Left kidney (tissue), 8 donors: ENCODE data around the gene PTMA. TPM values are rescaled to one million over a fixed set of nuclear protein-coding genes. Genes with fewer than 3 reads are reported as not detected.
"Not testable (repeated sequence)": the region's sequence is repeated elsewhere in the genome, so short reads cannot be mapped to it uniquely, and the experiment has no call there.

Experiments used
- DNase-seq: peaks from one replicate; pipeline ENCODE4 v3.0.0-alpha.2; 2013
- long read RNA-seq, 8 donors: transcript quantifications; one replicate each; lab custom pipeline, GENCODE V29; 2026
- polyA plus RNA-seq: library from polyadenylated mRNA; unstranded; fragments of 120-200 nt; gene quantifications from one replicate; pipeline ENCODE4 v1.2.1, GENCODE V29; 2013; ENCODE audit not compliant: insufficient read length

Gene PTMA
- 1,955 TPM for polyA plus RNA-seq
- long read RNA-seq, donor 1, transcript PTMA-201 (5 exons, 1,212 nt) = minor isoform, 138 of 1,772 reads
- long read RNA-seq, donor 1, transcript PTMA-211 (4 exons, 621 nt) = minor isoform, 27 of 1,772 reads
- long read RNA-seq, donor 1, transcript PTMA-202 (5 exons, 1,221 nt) = major isoform, 1,037 of 1,772 reads
- long read RNA-seq, donor 1, partial matches to known transcripts = 445 of 1,772 reads
- long read RNA-seq, donor 1, other reads (novel, unspliced or antisense) = 122 of 1,772 reads
- long read RNA-seq, donor 2, transcript PTMA-211 (4 exons, 621 nt) = minor isoform, 17 of 1,501 reads
- long read RNA-seq, donor 2, transcript PTMA-202 (5 exons, 1,221 nt) = major isoform, 851 of 1,501 reads
- long read RNA-seq, donor 2, transcript PTMA-201 (5 exons, 1,212 nt) = minor isoform, 110 of 1,501 reads
- long read RNA-seq, donor 2, partial matches to known transcripts = 425 of 1,501 reads
- long read RNA-seq, donor 2, other reads (novel, unspliced or antisense) = 96 of 1,501 reads
- long read RNA-seq, donor 3, transcript PTMA-211 (4 exons, 621 nt) = minor isoform, 5 of 901 reads
- long read RNA-seq, donor 3, transcript PTMA-201 (5 exons, 1,212 nt) = minor isoform, 60 of 901 reads
- long read RNA-seq, donor 3, transcript PTMA-202 (5 exons, 1,221 nt) = major isoform, 606 of 901 reads
- long read RNA-seq, donor 3, partial matches to known transcripts = 182 of 901 reads
- long read RNA-seq, donor 3, other reads (novel, unspliced or antisense) = 47 of 901 reads
- long read RNA-seq, donor 4, transcript PTMA-201 (5 exons, 1,212 nt) = minor isoform, 15 of 276 reads
- long read RNA-seq, donor 4, transcript PTMA-211 (4 exons, 621 nt) = minor isoform, 9 of 276 reads
- long read RNA-seq, donor 4, transcript PTMA-202 (5 exons, 1,221 nt) = major isoform, 133 of 276 reads
- long read RNA-seq, donor 4, partial matches to known transcripts = 108 of 276 reads
- long read RNA-seq, donor 4, other reads (novel, unspliced or antisense) = 11 of 276 reads
- long read RNA-seq, donor 5, transcript PTMA-202 (5 exons, 1,221 nt) = major isoform, 1,182 of 1,703 reads
- long read RNA-seq, donor 5, transcript PTMA-201 (5 exons, 1,212 nt) = minor isoform, 122 of 1,703 reads
- long read RNA-seq, donor 5, transcript PTMA-212 (4 exons, 1,635 nt) = minor isoform, 5 of 1,703 reads
- long read RNA-seq, donor 5, transcript PTMA-211 (4 exons, 621 nt) = minor isoform, 16 of 1,703 reads
- long read RNA-seq, donor 5, partial matches to known transcripts = 258 of 1,703 reads
- long read RNA-seq, donor 5, other reads (novel, unspliced or antisense) = 119 of 1,703 reads
- long read RNA-seq, donor 6, transcript PTMA-202 (5 exons, 1,221 nt) = major isoform, 1,099 of 1,859 reads
- long read RNA-seq, donor 6, transcript PTMA-201 (5 exons, 1,212 nt) = minor isoform, 125 of 1,859 reads
- long read RNA-seq, donor 6, transcript PTMA-211 (4 exons, 621 nt) = minor isoform, 24 of 1,859 reads
- long read RNA-seq, donor 6, partial matches to known transcripts = 461 of 1,859 reads
- long read RNA-seq, donor 6, other reads (novel, unspliced or antisense) = 148 of 1,859 reads
- long read RNA-seq, donor 7, transcript PTMA-202 (5 exons, 1,221 nt) = major isoform, 1,333 of 2,535 reads
- long read RNA-seq, donor 7, transcript PTMA-211 (4 exons, 621 nt) = minor isoform, 42 of 2,535 reads
- long read RNA-seq, donor 7, transcript PTMA-201 (5 exons, 1,212 nt) = minor isoform, 168 of 2,535 reads
- long read RNA-seq, donor 7, partial matches to known transcripts = 833 of 2,535 reads
- long read RNA-seq, donor 7, other reads (novel, unspliced or antisense) = 154 of 2,535 reads
- long read RNA-seq, donor 8, transcript PTMA-201 (5 exons, 1,212 nt) = minor isoform, 41 of 612 reads
- long read RNA-seq, donor 8, transcript PTMA-202 (5 exons, 1,221 nt) = major isoform, 385 of 612 reads
- long read RNA-seq, donor 8, partial matches to known transcripts = 143 of 612 reads
- long read RNA-seq, donor 8, other reads (novel, unspliced or antisense) = 39 of 612 reads

DNA sequence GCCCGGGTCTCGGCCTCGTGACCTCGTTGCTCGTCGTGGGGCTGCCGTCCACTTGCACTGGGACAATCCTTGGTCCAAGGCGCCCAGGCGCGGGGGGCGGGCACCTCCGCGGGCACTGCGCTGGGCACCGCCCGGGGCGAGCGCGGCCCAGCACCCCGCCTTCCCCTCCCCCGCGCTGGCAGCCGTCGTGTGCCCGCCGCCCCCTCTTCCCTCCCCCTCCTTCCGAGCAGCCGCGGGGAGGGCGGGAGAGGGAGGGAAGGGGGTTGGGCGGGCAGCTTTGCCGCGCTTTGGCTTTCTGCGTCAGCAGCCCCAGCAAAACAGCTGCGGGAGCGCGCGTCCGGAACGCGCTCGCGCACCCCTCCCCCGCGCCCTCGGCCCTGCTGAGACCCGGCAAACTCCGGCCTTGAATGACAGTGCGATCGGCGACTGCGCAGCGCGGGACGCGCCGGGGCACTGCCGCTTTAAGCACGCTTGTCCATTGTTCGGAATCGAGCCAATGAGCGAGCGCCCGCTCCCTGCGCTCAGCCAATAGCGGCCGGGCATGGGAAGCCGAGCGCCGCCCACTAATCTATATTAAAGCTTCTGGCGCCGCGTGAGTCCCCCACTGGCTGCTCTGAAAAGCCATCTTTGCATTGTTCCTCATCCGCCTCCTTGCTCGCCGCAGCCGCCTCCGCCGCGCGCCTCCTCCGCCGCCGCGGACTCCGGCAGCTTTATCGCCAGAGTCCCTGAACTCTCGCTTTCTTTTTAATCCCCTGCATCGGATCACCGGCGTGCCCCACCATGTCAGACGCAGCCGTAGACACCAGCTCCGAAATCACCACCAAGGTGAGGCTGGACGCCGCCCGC is at the start of gene PTMA:
PTMA (plus strand) TSS at position 599 of the 846 bp plus-strand sequence; CDS start at position 781, 182 bp downstream.
- peak; percentile 99 for DNase-seq

DNA sequence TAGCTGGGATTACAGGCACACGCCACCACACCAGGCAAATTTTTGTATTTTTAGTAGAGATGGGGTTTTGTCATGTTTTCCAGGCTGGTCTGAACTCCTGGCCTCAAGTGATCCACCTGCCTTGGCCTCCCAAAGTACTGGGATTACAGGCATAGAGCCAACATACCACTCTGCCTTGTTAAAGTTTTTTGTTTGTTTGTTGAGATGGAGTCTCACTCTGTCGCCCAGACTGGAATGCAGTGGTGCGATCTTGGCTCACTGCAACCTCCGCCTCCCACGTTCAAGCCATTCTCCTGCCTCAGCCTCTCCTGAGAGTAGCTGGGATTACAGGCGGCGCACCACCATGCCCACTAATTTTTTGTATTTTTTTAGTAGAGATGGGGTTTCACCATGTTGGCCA is 48.3 kb upstream of the PTMA start:
- not testable (repeated sequence) for DNase-seq

DNA sequence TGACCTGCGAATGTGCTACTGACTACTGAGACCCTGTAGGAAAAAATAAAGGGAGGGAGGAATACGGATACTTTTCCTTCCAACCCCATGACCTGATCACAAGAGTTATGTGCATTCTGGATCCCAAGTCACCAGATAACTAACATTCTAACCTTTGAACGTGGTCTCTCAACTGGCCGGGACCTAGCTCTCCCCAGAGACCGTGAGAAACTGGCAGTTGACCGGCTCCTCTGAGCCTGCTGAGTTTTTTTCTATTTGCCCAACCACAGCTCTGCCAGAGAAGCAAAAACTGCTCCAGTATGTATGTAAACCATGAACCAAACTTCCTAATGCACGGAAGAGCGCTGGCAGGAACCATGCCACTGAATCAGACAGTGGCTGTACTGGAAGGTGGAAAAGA is 47.5 kb upstream of the PTMA start:
- DNase-seq = no peak

DNA sequence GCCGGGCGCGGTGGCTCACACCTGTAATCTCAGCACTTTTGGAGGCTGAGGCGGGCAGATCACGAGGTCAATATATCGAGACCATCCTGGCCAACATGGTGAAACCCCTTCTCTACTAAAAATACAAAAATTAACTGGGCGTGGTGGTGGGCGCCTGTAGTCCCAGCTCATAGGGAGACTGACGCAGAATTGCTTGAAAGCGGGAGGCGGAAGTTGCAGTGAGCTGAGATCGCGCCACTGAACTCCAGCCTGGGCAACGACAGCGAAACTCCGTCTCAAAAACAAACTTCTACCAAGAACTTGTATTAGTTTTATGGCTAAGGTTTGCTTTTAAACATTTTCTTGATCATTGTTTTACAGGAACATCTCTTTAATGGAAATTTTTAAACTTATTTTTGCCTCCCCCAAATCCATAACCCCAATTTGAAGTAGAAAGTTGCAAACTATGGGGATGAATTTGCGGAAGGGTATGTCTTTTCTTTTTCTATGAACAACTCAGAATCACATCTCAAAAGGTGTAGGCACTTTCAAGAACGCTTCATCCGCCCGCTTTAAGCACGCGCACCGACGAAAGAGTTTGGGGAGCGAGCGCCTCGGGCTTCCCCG is 46.8 kb upstream of the PTMA start:
- DNase-seq = no peak

DNA sequence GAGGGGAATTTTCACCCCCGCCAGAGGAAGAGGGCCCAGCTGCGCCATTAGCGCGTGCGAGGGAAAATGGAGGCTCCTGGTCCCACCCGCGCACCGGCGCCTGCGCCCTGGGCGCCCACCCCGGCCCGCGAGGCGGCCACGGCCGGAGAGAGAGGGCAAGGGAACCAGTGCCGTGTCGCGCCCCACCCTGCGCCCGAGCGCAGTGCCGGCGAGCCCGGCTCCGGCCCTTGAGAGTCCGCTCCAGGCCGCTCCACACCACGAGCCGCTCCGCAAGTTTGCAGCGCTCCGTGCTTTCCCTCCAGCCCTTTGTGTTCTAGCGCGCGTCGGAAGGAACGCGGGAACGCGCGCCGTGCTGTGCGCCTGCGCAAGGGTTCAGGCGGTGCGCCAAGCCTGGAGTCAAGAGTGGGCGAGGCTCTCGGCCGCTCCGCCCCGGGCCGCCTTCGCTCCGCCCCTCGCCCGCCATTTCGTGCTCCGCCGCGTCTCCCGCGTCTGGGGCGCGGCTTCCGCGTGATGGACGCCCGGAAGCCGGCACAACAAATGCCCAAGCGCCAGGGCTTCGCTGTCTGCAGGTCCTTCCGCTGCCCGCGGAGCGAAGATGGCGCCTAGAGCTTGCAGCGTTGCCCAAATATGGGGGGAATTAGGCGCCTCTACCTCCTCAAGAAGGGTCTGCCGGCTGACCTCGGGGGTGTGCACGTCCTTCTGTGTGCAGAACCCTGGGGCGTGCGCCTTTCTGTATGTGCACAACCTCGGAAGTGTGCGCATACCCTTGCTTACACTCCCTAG is 46.1 kb upstream of the PTMA start:
- peak; percentile 98 for DNase-seq

DNA sequence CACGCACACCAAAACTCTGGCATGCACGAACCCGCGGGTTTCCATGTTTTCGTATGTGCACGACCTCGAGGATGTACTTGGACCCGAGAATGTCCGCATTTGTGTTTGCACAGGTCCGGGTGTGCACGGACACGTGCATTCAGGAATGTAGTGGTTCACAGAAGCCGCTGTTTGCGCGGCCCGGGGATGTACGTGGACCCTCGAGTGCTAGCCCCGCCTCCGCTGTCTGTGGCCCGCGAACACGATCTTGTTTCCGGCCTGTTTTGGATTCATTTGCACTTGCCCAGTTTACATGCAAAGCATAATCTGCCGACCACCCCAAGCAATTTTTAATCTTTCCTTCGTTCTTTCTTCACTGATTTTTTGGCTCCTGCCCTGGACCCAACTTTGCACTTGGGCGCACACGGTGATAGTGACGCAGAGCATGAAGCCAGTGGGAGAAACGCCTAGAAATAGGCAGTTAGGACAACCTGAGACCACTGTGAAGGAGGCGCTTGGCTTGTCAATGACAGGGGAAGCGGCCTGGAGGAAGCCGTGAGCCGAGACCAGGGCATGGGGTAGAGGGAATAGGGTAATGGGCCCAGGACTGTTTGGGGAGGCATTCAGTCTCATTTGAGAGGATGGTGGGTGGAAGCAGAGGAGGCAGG is 45.4 kb upstream of the PTMA start:
- DNase-seq = no peak

DNA sequence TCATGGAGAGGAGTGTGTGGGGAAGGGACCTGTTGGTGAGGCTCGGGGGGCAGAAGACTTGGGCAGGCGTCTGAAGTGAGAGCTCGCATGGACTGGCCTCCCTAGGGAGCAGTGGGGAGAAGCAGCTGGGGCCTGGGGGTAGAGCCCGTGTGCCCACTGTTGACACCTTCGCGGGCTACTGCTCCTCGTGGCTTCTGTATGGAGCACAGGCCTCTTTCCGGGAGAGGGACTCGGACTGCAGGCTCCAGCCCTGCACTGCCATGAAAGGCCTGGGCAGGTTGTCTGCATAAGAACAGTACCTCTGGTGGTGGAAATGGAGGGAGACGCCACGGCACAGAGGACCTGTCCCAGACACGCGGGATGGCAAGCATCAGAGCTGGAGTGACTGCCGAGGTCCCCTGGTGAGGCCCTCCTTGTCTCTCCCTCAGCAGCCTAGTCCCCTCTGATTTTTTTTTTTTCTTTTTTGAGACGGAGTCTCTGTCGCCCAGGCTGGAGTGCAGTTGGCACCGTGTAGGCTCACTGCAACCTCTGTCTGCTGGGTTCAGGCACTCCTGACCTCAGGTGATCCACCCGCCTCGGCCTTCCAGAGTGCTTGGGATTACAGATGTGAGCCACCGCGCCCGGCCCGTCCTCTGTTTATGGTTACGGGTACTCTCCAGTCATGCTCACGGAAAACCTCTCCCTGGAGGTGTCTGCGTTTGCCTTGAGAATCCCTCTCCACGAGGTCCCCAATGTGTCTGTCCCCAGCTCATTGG is 44.7 kb upstream of the PTMA start:
- DNase-seq = no peak

GRCh38 chr2:231664727-231665126 is 43.6 kb upstream of the PTMA start:
- DNase-seq = no peak

DNA sequence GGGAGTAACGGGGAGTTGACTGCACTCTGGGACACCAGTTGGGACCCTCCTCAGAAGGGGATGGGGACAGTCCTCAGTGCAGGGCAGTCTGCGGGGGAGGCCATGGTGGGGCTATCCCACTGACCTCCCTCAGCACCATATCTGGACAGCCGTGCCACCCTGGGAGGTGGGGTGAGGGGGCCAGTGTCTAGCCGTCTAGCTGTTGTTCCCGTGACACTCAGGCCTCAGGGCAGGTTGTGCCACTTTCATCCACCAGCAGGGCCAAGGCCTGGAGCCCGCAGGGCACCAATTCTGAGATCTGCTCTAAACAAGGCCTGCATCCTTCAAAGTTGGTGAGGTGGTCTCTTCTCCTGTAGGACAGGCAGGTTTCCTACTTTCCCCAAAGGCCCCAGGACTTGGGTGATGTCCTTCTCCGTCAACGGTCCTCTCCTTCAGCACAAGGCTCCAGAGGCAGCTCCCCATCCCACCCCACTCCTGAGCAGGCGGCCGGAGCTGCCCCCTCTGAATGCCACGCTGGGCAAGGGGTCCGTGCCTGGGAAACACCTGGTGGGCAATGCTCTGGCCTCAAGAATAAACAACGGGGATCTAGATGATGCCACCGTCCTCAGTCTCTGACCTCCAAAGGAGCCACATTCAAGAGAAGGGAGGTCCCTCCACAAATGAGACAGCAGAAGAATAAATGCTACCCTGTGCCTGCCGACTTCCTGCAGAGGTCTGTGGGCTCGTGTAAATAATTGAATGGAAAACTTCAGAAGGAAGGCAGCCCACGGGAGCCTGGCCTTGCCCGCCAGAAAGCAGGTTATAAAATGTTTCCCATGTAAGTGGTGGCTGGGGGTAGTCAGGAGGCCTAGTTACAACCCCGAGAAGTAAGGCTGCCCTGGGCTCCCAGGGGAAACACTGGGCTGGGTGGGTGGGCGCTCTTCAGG is 42.8 kb upstream of the PTMA start:
- no peak for DNase-seq

GRCh38 chr2:231666171-231667095 is 41.9 kb upstream of the PTMA start:
- peak; percentile 88 for DNase-seq

- DNase-seq = no peak
Observed at GRCh38 chr2:231667096-231667427, 41.3 kb upstream of the PTMA start.

GRCh38 chr2:231667496-231667895 is 40.8 kb upstream of the PTMA start:
- DNase-seq = no peak

DNA sequence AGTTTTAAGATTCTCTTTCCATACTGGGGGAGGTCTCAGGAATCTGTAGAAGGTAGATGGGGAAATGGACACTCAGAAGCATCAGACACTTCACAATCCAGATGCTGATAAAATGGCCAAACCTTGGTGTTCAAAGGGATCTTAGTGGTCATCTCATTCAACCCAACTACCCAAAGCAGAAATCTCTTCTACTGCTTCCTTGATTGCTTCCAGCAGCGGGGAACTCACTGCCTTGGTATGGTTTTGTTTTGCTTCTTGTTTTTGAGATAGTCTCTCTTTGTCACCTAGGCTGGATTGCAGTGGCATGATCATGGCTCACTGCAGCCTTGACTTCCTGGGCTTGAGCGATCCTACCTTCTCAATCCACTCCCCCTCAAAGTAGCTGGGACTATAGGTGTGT is 39.3 kb upstream of the PTMA start:
- DNase-seq = no peak

GRCh38 chr2:231671270-231672050 is 36.9 kb upstream of the PTMA start:
- no peak for DNase-seq
